Gastroesophageal sphincter (tissue), 3 donors: ENCODE data around the gene CCDC154.

Source experiments
- EP300 ChIP-seq: sonication (generic); formaldehyde crosslinking; IDR thresholded peaks from one replicate; pipeline ENCODE4 v1.6.1; 2017; ENCODE audit warnings: antibody characterized with exemption, mild to moderate bottlenecking
- TF ChIP-seq, protein P1 (sequence below), 4 experiments: fragments of 200-600 bp in 2 of 4; fragments of 450-650 bp in 2 of 4; sonication (generic) in 1 of 4; IDR thresholded peaks; one replicate each; pipeline ENCODE4 v1.5.1; 2017 to 2019; ENCODE audit warnings: antibody characterized with exemption in 4 of 4, mild to moderate bottlenecking in 2 of 4, moderate library complexity in 2 of 4

DNA sequence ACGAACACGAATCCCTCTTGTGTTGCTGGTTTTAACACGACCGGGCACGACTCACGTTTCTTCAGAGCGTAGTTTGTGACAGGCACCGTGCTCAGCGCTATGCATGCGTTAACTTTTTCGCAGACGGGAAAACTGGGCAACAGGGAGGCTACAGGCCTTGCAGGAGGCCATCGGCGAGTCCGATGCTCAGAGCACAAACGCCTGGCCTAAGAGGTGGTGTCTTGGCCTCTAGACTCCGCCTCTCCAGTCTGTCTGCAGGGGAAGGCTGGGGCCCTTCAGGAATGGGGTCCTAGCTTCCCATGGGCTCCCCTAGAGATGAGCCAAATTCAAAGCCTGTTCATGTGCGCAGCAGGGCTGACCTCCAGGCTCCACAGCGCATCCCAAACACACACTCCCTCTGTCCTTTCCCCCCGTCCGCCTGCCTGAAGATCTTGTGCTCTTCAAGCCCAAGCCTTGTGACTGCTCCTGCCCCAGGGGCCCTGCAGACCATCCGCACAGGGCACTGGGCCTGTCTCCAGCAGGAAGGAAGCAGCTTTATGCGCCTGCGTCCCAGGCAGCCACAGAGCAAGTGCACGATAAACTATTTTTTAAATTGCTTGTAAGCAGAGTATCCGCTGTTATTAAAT, 27.3 kb upstream of the CCDC154 start:
- TF ChIP-seq, protein P1, sequence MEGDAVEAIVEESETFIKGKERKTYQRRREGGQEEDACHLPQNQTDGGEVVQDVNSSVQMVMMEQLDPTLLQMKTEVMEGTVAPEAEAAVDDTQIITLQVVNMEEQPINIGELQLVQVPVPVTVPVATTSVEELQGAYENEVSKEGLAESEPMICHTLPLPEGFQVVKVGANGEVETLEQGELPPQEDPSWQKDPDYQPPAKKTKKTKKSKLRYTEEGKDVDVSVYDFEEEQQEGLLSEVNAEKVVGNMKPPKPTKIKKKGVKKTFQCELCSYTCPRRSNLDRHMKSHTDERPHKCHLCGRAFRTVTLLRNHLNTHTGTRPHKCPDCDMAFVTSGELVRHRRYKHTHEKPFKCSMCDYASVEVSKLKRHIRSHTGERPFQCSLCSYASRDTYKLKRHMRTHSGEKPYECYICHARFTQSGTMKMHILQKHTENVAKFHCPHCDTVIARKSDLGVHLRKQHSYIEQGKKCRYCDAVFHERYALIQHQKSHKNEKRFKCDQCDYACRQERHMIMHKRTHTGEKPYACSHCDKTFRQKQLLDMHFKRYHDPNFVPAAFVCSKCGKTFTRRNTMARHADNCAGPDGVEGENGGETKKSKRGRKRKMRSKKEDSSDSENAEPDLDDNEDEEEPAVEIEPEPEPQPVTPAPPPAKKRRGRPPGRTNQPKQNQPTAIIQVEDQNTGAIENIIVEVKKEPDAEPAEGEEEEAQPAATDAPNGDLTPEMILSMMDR (IDR thresholded peaks at IDR 0.05): no peak
- TF ChIP-seq EP300: no peak
